HCT116 (cell line): ENCODE data around the gene SLC2A13. TPM values are rescaled to one million over a fixed set of nuclear protein-coding genes. Genes with fewer than 3 reads are reported as not detected.

ENCODE experiments used
- ATAC-seq: fragments of 200-7000 bp; cut with Tn5 transposase; 2 replicates; pipeline ENCODE4 v1.9.1; 2020; ENCODE audit warnings: mild to moderate bottlenecking, moderate library complexity
- BruUV-seq: library from RNA; stranded (reverse); fragments of 400-500 nt; replicated peaks from 2 replicates; lab custom pipeline; 2021; lab: Mats Ljungman, UMichigan
- CTCF ChIA-PET: fragments of 300-600 bp; sonication (Branson Sonifier 250); formaldehyde crosslinking; loops from one replicate; lab custom pipeline; 2021; ENCODE audit warnings: antibody characterized with exemption; lab: Charles Lee
- POLR2A ChIA-PET: fragments of 300-600, 350-600 bp; sonication (Branson Sonifier 250); formaldehyde crosslinking; loops from one replicate; lab custom pipeline; 2021; ENCODE audit warnings: antibody characterized with exemption; lab: Charles Lee
- RAD21 ChIA-PET, 2 experiments: fragments of 300-600 bp; sonication (Branson Sonifier 250); formaldehyde crosslinking; loops; one replicate each; lab custom pipeline; 2023; ENCODE audit warnings: low total read pairs in 2 of 2; ENCODE audit not compliant: uncharacterized antibody in 2 of 2, unreplicated experiment in 2 of 2, low non-redundant PET in 1 of 2; lab: Charles Lee
- DNase-seq: peaks from one replicate; pipeline ENCODE4 v3.0.0-alpha.2; 2010; ENCODE audit warnings: low read depth, low spot score
- H2AFZ ChIP-seq: fragments of 200-600 bp; shearing (Covaris generic), sonication (generic); 2 replicates; pipeline ENCODE4 v1.6.1; 2017; ENCODE audit warnings: low read depth, mixed run types, mixed read lengths, antibody characterized with exemption, low read length; ENCODE audit not compliant: poor library complexity, severe bottlenecking
- H3K27ac ChIP-seq: 2 replicates; pipeline ENCODE4 v1.5.1; 2012; ENCODE audit warnings: low read depth, low read length
- H3K27me3 ChIP-seq: fragments of 200-600 bp; sonication (generic); 2 replicates; pipeline ENCODE4 v1.6.1; 2016; ENCODE audit warnings: mixed run types, low read length, mixed read lengths; ENCODE audit not compliant: insufficient read depth
- H3K36me3 ChIP-seq, 2 experiments: fragments of 200-500 bp in 1 of 2; fragments of 200-600 bp in 1 of 2; sonication (Bioruptor generic) in 1 of 2; sonication (generic) in 1 of 2; 2 replicates each; pipeline versions ENCODE4 v1.5.1 to v1.6.1; 2014 to 2016; ENCODE audit warnings: low read length in 2 of 2, inconsistent platforms in 1 of 2, mixed read lengths in 1 of 2, mixed run types in 1 of 2; ENCODE audit not compliant: insufficient read depth in 2 of 2, control insufficient read depth in 1 of 2
- H3K4me1 ChIP-seq, 2 experiments: fragments of 200-600 bp in 1 of 2; sonication (generic) in 1 of 2; 2 replicates each; pipeline versions ENCODE4 v1.5.1 to v1.6.1; 2012 to 2017; ENCODE audit warnings: low read length in 2 of 2, inconsistent platforms in 1 of 2, mild to moderate bottlenecking in 1 of 2, mixed read lengths in 1 of 2, mixed run types in 1 of 2, moderate library complexity in 1 of 2; ENCODE audit not compliant: insufficient read depth in 2 of 2, control insufficient read depth in 1 of 2
- H3K4me2 ChIP-seq: fragments of 200-600 bp; sonication (generic); 2 replicates; pipeline ENCODE4 v1.6.1; 2017; ENCODE audit warnings: mixed run types, low read length, mixed read lengths
- H3K4me3 ChIP-seq, 2 experiments: fragments of 200-600 bp in 1 of 2; sonication (generic) in 1 of 2; replicated peaks in 1 of 2; 2 replicates each; pipeline ENCODE4 v1.5.1; 2011 to 2016; ENCODE audit warnings: low read length in 2 of 2, control low read depth in 1 of 2, low read depth in 1 of 2, mild to moderate bottlenecking in 1 of 2, mixed read lengths in 1 of 2, mixed run types in 1 of 2
- H3K79me2 ChIP-seq: fragments of 200-600 bp; sonication (generic); 2 replicates; pipeline ENCODE4 v1.6.1; 2017; ENCODE audit warnings: mild to moderate bottlenecking, mixed run types, low read length, moderate library complexity, mixed read lengths; ENCODE audit not compliant: insufficient read depth
- H3K9ac ChIP-seq: fragments of 200-600 bp; sonication (generic); 2 replicates; pipeline ENCODE4 v1.6.1; 2016; ENCODE audit warnings: low read length, mixed read lengths
- H3K9me2 ChIP-seq: fragments of 200-600 bp; sonication (generic), shearing (Covaris generic); 2 replicates; pipeline ENCODE4 v1.6.1; 2017; ENCODE audit warnings: mixed run types, mild to moderate bottlenecking, moderate library complexity; ENCODE audit not compliant: insufficient read depth
- H3K9me3 ChIP-seq, 2 experiments: fragments of 200-500 bp in 1 of 2; fragments of 200-600 bp in 1 of 2; sonication (Bioruptor generic) in 1 of 2; sonication (generic) in 1 of 2; 2 replicates each; pipeline ENCODE4 v1.6.1; 2014 to 2017; ENCODE audit warnings: low read length in 2 of 2, mixed read lengths in 2 of 2, inconsistent platforms in 1 of 2, low read depth in 1 of 2, mild to moderate bottlenecking in 1 of 2, mixed run types in 1 of 2, moderate library complexity in 1 of 2; ENCODE audit not compliant: control insufficient read depth in 1 of 2, insufficient read depth in 1 of 2
- H4K20me1 ChIP-seq: fragments of 200-600 bp; sonication (generic), shearing (Covaris generic); 2 replicates; pipeline ENCODE4 v1.6.1; 2017; ENCODE audit warnings: mixed run types, mild to moderate bottlenecking, moderate library complexity; ENCODE audit not compliant: insufficient read depth
- CBX3 ChIP-seq: IDR thresholded peaks from 2 replicates; pipeline ENCODE4 v1.6.1; 2012; ENCODE audit warnings: low read depth
- CEBPB ChIP-seq: IDR thresholded peaks from 2 replicates; pipeline ENCODE4 v1.6.1; 2012; ENCODE audit warnings: low read depth
- EGR1 ChIP-seq: IDR thresholded peaks from 2 replicates; pipeline ENCODE4 v1.6.1; 2012; ENCODE audit warnings: low read depth
- EZH2 ChIP-seq: fragments of 200-600 bp; sonication (generic); IDR thresholded peaks from 2 replicates; pipeline ENCODE4 v1.6.1; 2017; ENCODE audit warnings: antibody characterized with exemption, mixed run types
- EZH2phosphoT487 ChIP-seq: fragments of 200-600 bp; IDR thresholded peaks from 2 replicates; pipeline ENCODE4 v1.6.1; 2018; ENCODE audit warnings: antibody characterized with exemption, borderline replicate concordance
- FOSL1 ChIP-seq: IDR thresholded peaks from 2 replicates; pipeline ENCODE4 v1.6.1; 2012; ENCODE audit warnings: low read depth
- JUND ChIP-seq: IDR thresholded peaks from 2 replicates; pipeline ENCODE4 v1.6.1; 2012
- POLR2A ChIP-seq: IDR thresholded peaks from 2 replicates; pipeline ENCODE4 v1.7.0; 2011; ENCODE audit warnings: borderline replicate concordance; ENCODE audit not compliant: insufficient read depth, insufficient read length; ENCODE audit errors: extremely low read depth
- POLR2AphosphoS5 ChIP-seq: IDR thresholded peaks from 2 replicates; pipeline ENCODE4 v1.6.1; 2011; ENCODE audit warnings: mild to moderate bottlenecking, low read depth, low read length, moderate library complexity
- RAD21 ChIP-seq: IDR thresholded peaks from 2 replicates; pipeline ENCODE4 v1.6.1; 2012; ENCODE audit warnings: low read depth, mild to moderate bottlenecking
- SP1 ChIP-seq: IDR thresholded peaks from 2 replicates; pipeline ENCODE4 v1.6.1; 2012; ENCODE audit warnings: low read depth
- SRF ChIP-seq: IDR thresholded peaks from 2 replicates; pipeline ENCODE4 v1.6.1; 2012; ENCODE audit warnings: low read depth
- TCF7L2 ChIP-seq: IDR thresholded peaks from 2 replicates; pipeline ENCODE4 v1.7.0; 2011; ENCODE audit warnings: borderline replicate concordance, inconsistent platforms; ENCODE audit not compliant: insufficient read depth, insufficient read length; ENCODE audit errors: extremely low read depth
- YY1 ChIP-seq: IDR thresholded peaks from 2 replicates; pipeline ENCODE4 v1.6.1; 2011; ENCODE audit warnings: low read length, low read depth, moderate library complexity, mild to moderate bottlenecking; ENCODE audit not compliant: insufficient replicate concordance; ENCODE audit errors: extremely low read depth
- ZFX ChIP-seq: fragments of 450-650 bp; IDR thresholded peaks from 2 replicates; pipeline ENCODE4 v1.6.1; 2017
- ZNF274 ChIP-seq: fragments of 200-500 bp; sonication (Bioruptor generic); IDR thresholded peaks from 2 replicates; pipeline ENCODE4 v1.6.1; 2014; ENCODE audit warnings: mild to moderate bottlenecking, low read depth, low read length, inconsistent platforms
- intact Hi-C: fragments of 100-400 bp; cut with micrococcal nuclease; formaldehyde crosslinking; loops from 2 replicates; pipeline ENCODE4 v1.10.0; 2022
- total RNA-seq: library from RNA; stranded (reverse); gene quantifications from one replicate; pipeline ENCODE4 v1.2.1, GENCODE V29; 2021; ENCODE audit not compliant: unreplicated experiment
- TF ChIP-seq, protein P1 (sequence below), 3 experiments: fragments of 200-600 bp in 1 of 3; sonication (generic) in 1 of 3; IDR thresholded peaks in 2 of 3; conservative IDR thresholded peaks in 1 of 3; 2 replicates each; pipeline ENCODE4 v1.5.1; 2012 to 2017; ENCODE audit warnings: low read depth in 2 of 3, low read length in 2 of 3, antibody characterized with exemption in 1 of 3, borderline replicate concordance in 1 of 3, control low read depth in 1 of 3, mild to moderate bottlenecking in 1 of 3, mixed read lengths in 1 of 3, mixed run types in 1 of 3, moderate library complexity in 1 of 3; ENCODE audit not compliant: insufficient read depth in 1 of 3
- TF ChIP-seq, protein P2 (sequence below): IDR thresholded peaks from 2 replicates; pipeline ENCODE4 v1.6.1; 2012
- TF ChIP-seq, protein P3 (sequence below): IDR thresholded peaks from 2 replicates; pipeline ENCODE4 v1.6.1; 2012; ENCODE audit warnings: low read depth

SLC2A13 gene
- total RNA-seq, 1 experiment from 2014 or later, result 6.8 TPM

DNA sequence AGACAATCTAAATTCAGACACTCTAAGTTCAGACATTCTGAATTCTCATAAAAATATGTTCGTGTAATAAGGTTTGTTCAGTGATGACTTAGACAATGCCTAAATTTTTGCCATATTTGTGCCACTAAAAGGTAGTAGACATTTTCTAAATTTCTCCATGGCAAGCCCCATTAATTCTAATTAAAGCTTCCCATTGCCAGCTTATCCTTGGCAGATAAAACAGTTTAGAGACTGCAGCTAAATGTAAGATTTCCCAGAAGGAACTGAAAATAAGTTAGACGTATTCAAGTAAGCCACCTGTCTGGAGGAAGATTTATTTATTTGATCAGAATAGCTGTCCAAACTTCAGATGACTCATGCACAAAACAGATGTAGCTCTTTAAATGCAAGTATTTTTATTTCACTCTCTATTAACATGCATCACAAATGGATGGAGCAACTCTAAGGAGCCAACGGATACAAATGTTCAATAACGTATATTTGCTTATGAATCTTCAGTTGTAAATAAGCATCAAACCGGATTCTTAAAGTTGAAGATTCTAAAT is 130.4 kb downstream of the SLC2A13 start (continued):
- TF ChIP-seq, protein P1, sequence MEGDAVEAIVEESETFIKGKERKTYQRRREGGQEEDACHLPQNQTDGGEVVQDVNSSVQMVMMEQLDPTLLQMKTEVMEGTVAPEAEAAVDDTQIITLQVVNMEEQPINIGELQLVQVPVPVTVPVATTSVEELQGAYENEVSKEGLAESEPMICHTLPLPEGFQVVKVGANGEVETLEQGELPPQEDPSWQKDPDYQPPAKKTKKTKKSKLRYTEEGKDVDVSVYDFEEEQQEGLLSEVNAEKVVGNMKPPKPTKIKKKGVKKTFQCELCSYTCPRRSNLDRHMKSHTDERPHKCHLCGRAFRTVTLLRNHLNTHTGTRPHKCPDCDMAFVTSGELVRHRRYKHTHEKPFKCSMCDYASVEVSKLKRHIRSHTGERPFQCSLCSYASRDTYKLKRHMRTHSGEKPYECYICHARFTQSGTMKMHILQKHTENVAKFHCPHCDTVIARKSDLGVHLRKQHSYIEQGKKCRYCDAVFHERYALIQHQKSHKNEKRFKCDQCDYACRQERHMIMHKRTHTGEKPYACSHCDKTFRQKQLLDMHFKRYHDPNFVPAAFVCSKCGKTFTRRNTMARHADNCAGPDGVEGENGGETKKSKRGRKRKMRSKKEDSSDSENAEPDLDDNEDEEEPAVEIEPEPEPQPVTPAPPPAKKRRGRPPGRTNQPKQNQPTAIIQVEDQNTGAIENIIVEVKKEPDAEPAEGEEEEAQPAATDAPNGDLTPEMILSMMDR (IDR thresholded peaks at IDR 0.05 in 2 of 3, conservative IDR thresholded peaks at IDR 0.05 in 1 of 3; ENCODE audit: borderline replicate concordance in 1 of 3, insufficient read depth in 1 of 3, low read depth in 2 of 3, low read length in 2 of 3), result no peak
- TF ChIP-seq, protein P2, sequence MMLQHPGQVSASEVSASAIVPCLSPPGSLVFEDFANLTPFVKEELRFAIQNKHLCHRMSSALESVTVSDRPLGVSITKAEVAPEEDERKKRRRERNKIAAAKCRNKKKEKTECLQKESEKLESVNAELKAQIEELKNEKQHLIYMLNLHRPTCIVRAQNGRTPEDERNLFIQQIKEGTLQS, result no peak
- TF ChIP-seq FOSL1 (no peak), ZFX (no peak), YY1 (no peak), EGR1 (no peak), CEBPB (no peak)

DNA sequence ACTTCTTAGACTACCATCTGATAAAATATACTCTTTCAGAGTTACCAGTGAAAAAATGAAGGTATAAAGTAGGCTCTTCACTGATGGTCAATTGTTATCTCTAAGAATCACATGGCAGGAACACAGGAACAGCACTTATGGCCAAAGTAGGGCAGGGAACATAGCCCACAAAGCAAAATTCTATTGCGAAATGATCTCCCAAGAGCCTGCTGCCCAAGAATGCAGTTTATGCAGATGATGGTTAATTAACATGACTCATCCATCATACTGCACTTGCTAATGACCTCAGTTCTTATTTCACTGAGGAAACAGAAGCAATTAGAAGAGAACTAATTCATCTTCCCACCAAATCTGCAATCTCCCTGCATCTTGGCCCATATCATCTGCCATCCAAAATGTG is 133.8 kb downstream of the SLC2A13 start:
- intact Hi-C loops, result no loop called here
- no peaks in the 10 kb centered on the region for H3K9me2 ChIP-seq
- no peaks in the 10 kb centered on the region for H3K79me2 ChIP-seq
- H3K4me2 ChIP-seq, result no peak overlapping the region
- DNase-seq (no peak), ATAC-seq (no peak)
- no TSS peak for BruUV-seq
- ChIA-PET CTCF (no interaction called here), RAD21 (no interaction called here), POLR2A (no interaction called here)
- no peak overlapping the region for H3K4me3 ChIP-seq
- no peaks in the 10 kb centered on the region for H4K20me1 ChIP-seq
- no peaks in the 10 kb centered on the region for H3K9me3 ChIP-seq
- H3K4me1 ChIP-seq, result no peaks in the 10 kb centered on the region
- no peaks in the 10 kb centered on the region for H3K36me3 ChIP-seq
- no peak overlapping the region for H3K9ac ChIP-seq
- no peak overlapping the region for H2AFZ ChIP-seq
- H3K27ac ChIP-seq, result no peak overlapping the region
- no peaks in the 10 kb centered on the region for H3K27me3 ChIP-seq
- TF ChIP-seq EGR1 (no peak), ZNF274 (no peak), POLR2A (no peak), CEBPB (no peak), RAD21 (no peak), POLR2AphosphoS5 (no peak), FOSL1 (no peak), SP1 (no peak), ZFX (no peak), EZH2 (no peak), TCF7L2 (no peak), EZH2phosphoT487 (no peak), SRF (no peak), YY1 (no peak), JUND (no peak), CBX3 (no peak)
- TF ChIP-seq, protein P3, sequence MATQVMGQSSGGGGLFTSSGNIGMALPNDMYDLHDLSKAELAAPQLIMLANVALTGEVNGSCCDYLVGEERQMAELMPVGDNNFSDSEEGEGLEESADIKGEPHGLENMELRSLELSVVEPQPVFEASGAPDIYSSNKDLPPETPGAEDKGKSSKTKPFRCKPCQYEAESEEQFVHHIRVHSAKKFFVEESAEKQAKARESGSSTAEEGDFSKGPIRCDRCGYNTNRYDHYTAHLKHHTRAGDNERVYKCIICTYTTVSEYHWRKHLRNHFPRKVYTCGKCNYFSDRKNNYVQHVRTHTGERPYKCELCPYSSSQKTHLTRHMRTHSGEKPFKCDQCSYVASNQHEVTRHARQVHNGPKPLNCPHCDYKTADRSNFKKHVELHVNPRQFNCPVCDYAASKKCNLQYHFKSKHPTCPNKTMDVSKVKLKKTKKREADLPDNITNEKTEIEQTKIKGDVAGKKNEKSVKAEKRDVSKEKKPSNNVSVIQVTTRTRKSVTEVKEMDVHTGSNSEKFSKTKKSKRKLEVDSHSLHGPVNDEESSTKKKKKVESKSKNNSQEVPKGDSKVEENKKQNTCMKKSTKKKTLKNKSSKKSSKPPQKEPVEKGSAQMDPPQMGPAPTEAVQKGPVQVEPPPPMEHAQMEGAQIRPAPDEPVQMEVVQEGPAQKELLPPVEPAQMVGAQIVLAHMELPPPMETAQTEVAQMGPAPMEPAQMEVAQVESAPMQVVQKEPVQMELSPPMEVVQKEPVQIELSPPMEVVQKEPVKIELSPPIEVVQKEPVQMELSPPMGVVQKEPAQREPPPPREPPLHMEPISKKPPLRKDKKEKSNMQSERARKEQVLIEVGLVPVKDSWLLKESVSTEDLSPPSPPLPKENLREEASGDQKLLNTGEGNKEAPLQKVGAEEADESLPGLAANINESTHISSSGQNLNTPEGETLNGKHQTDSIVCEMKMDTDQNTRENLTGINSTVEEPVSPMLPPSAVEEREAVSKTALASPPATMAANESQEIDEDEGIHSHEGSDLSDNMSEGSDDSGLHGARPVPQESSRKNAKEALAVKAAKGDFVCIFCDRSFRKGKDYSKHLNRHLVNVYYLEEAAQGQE, result no peak
- TF ChIP-seq, protein P2, result no peak
